HepG2 (cell line): Measurements from ENCODE around the gene RUNDC1. TPM values are rescaled to one million over a fixed set of nuclear protein-coding genes. Genes with fewer than 3 reads are reported as not detected.

ENCODE experiments used
- BRD4 ChIP-seq: sonication (generic); formaldehyde crosslinking; IDR thresholded peaks from 2 replicates; pipeline ENCODE4 v1.4.0; 2020; ENCODE audit warnings: missing genetic modification reagents
- FOXK1 ChIP-seq: sonication (generic); formaldehyde crosslinking; IDR thresholded peaks from 2 replicates; pipeline ENCODE4 v1.4.0; 2020; ENCODE audit warnings: low read depth, missing genetic modification reagents, borderline replicate concordance
- HDAC2 ChIP-seq: sonication (generic); formaldehyde crosslinking; IDR thresholded peaks from 2 replicates; pipeline ENCODE4 v1.4.0; 2020; ENCODE audit warnings: missing genetic modification reagents
- JUND ChIP-seq: sonication (generic); formaldehyde crosslinking; IDR thresholded peaks from 2 replicates; pipeline ENCODE4 v1.8.0; 2022; ENCODE audit warnings: mild to moderate bottlenecking, missing genetic modification reagents
- MAZ ChIP-seq, 2 experiments: sonication (generic) in 1 of 2; formaldehyde crosslinking in 1 of 2; IDR thresholded peaks; 2 replicates each; pipeline versions ENCODE4 v1.5.0 to v1.6.1; 2012 to 2020; ENCODE audit warnings: low read depth in 2 of 2, mild to moderate bottlenecking in 2 of 2, borderline replicate concordance in 1 of 2, improper control_type of control experiment in 1 of 2, low read length in 1 of 2, missing genetic modification reagents in 1 of 2, moderate library complexity in 1 of 2
- MED8 ChIP-seq: sonication (generic); formaldehyde crosslinking; IDR thresholded peaks from 2 replicates; pipeline ENCODE4 v1.8.1; 2023; ENCODE audit warnings: mild to moderate bottlenecking, missing genetic modification reagents; ENCODE audit not compliant: insufficient replicate concordance
- NCOA2 ChIP-seq: sonication (generic); formaldehyde crosslinking; IDR thresholded peaks from 2 replicates; pipeline ENCODE4 v1.8.0; 2022; ENCODE audit warnings: inconsistent platforms
- NFKB2 ChIP-seq: sonication (generic); formaldehyde crosslinking; IDR thresholded peaks from 2 replicates; pipeline ENCODE4 v1.4.0; 2020; ENCODE audit warnings: missing genetic modification reagents, borderline replicate concordance
- RBM39 ChIP-seq: fragments of 200-400 bp; formaldehyde crosslinking; IDR thresholded peaks from one replicate; pipeline ENCODE4 v1.6.1; 2018; ENCODE audit warnings: antibody characterized with exemption, mild to moderate bottlenecking, low read depth, low read length; ENCODE audit not compliant: poor library complexity, severe bottlenecking
- SMC3 ChIP-seq: IDR thresholded peaks from 2 replicates; pipeline ENCODE4 v1.6.1; 2011; ENCODE audit warnings: low read length, improper control_type of control experiment
- SNAI1 ChIP-seq: sonication (generic); formaldehyde crosslinking; IDR thresholded peaks from 2 replicates; pipeline ENCODE4 v1.5.0; 2020; ENCODE audit warnings: mild to moderate bottlenecking, missing genetic modification reagents, borderline replicate concordance
- SOX13 ChIP-seq, 3 experiments: fragments of 450-650 bp in 1 of 3; sonication (generic) in 1 of 3; formaldehyde crosslinking in 1 of 3; IDR thresholded peaks in 2 of 3; conservative IDR thresholded peaks in 1 of 3; 2 replicates each; pipeline versions ENCODE4 v1.5.0 to v1.6.1; 2016 to 2020; ENCODE audit warnings: antibody characterized with exemption in 1 of 3, mild to moderate bottlenecking in 1 of 3, missing compliant biosample characterization in 1 of 3, missing genetic modification reagents in 1 of 3, moderate library complexity in 1 of 3
- TP53 ChIP-seq: sonication (generic); formaldehyde crosslinking; conservative IDR thresholded peaks from 2 replicates; pipeline ENCODE4 v1.4.0; 2020; ENCODE audit warnings: missing genetic modification reagents
- YY1 ChIP-seq: IDR thresholded peaks from 2 replicates; pipeline ENCODE4 v1.6.1; 2011; ENCODE audit warnings: low read length, low read depth, moderate library complexity, mild to moderate bottlenecking; ENCODE audit not compliant: insufficient read depth, insufficient replicate concordance
- ZBTB21 ChIP-seq: sonication (generic); formaldehyde crosslinking; IDR thresholded peaks from 2 replicates; pipeline ENCODE4 v1.4.0; 2020; ENCODE audit warnings: missing genetic modification reagents
- ZFX ChIP-seq: sonication (generic); formaldehyde crosslinking; IDR thresholded peaks from 2 replicates; pipeline ENCODE4 v1.4.0; 2020; ENCODE audit warnings: mild to moderate bottlenecking, low read depth, missing genetic modification reagents, moderate library complexity
- ZMYM4 ChIP-seq: sonication (generic); formaldehyde crosslinking; IDR thresholded peaks from 2 replicates; pipeline ENCODE4 v1.8.1; 2023; ENCODE audit warnings: mild to moderate bottlenecking, missing genetic modification reagents
- ZNF253 ChIP-seq: sonication (generic); formaldehyde crosslinking; IDR thresholded peaks from 2 replicates; pipeline ENCODE4 v1.8.0; 2022; ENCODE audit warnings: mild to moderate bottlenecking, missing genetic modification reagents, borderline replicate concordance
- ZNF256 ChIP-seq: sonication (generic); formaldehyde crosslinking; conservative IDR thresholded peaks from 2 replicates; pipeline ENCODE4 v1.4.0; 2020; ENCODE audit warnings: missing genetic modification reagents
- ZNF430 ChIP-seq: sonication (generic); formaldehyde crosslinking; IDR thresholded peaks from 2 replicates; pipeline ENCODE4 v1.9.0; 2021; ENCODE audit warnings: mild to moderate bottlenecking, missing genetic modification reagents
- ZNF501 ChIP-seq: sonication (generic); formaldehyde crosslinking; IDR thresholded peaks from 2 replicates; pipeline ENCODE4 v1.5.1; 2020; ENCODE audit warnings: mild to moderate bottlenecking, moderate library complexity, missing genetic modification reagents
- ZNF510 ChIP-seq: sonication (generic); formaldehyde crosslinking; IDR thresholded peaks from 2 replicates; pipeline ENCODE4 v1.4.0; 2020; ENCODE audit warnings: low read depth, mild to moderate bottlenecking, missing genetic modification reagents
- ZNF589 ChIP-seq: sonication (generic); formaldehyde crosslinking; conservative IDR thresholded peaks from 2 replicates; pipeline ENCODE4 v1.8.0; 2022; ENCODE audit warnings: mild to moderate bottlenecking, moderate library complexity, missing genetic modification reagents
- ZNF7 ChIP-seq: IDR thresholded peaks from 2 replicates; pipeline ENCODE4 v1.6.1; 2016; ENCODE audit warnings: missing biosample characterization, missing genetic modification reagents
- ZNF746 ChIP-seq: sonication (generic); formaldehyde crosslinking; IDR thresholded peaks from 2 replicates; pipeline ENCODE4 v1.8.0; 2022; ENCODE audit warnings: mild to moderate bottlenecking, missing genetic modification reagents
- polyA plus RNA-seq, 8 experiments: library from polyadenylated mRNA; depleted of rRNA in 3 of 8; stranded (reverse) in 7 of 8; unstranded in 1 of 8; fragments of >200 nt; fragmentation: Illumina TruSeq in 4 of 8; extraction: Trizol in 4 of 8; gene quantifications; 2 replicates each; pipeline versions ENCODE4 v1.2.1 to v1.2.3, GENCODE V29; 2011 to 2016; ENCODE audit warnings: low read depth in 4 of 8, missing spikeins in 1 of 8, mixed read lengths in 1 of 8; ENCODE audit not compliant: insufficient read depth in 1 of 8
- total RNA-seq, 5 experiments: library from RNA; depleted of rRNA; stranded (reverse); fragments of >200 nt; fragmentation: Illumina TruSeq; extraction: Trizol; gene quantifications; 2 replicates each; pipeline ENCODE4 v1.2.3, GENCODE V29; 2016; ENCODE audit warnings: low read depth in 1 of 5
- TF ChIP-seq, protein P1 (sequence below): sonication (generic); formaldehyde crosslinking; IDR thresholded peaks from 2 replicates; pipeline ENCODE4 v1.5.0; 2020; ENCODE audit warnings: missing genetic modification reagents
- TF ChIP-seq, protein P2 (sequence below): sonication (generic); formaldehyde crosslinking; IDR thresholded peaks from 2 replicates; pipeline ENCODE4 v1.5.0; 2020; ENCODE audit warnings: missing genetic modification reagents

RUNDC1 gene
- total and polyA plus RNA-seq, 2 of the 13 experiments (the other 11 are each of a cell fraction or from before 2014, with no cell fraction given): 10.3 to 11.4 TPM

DNA sequence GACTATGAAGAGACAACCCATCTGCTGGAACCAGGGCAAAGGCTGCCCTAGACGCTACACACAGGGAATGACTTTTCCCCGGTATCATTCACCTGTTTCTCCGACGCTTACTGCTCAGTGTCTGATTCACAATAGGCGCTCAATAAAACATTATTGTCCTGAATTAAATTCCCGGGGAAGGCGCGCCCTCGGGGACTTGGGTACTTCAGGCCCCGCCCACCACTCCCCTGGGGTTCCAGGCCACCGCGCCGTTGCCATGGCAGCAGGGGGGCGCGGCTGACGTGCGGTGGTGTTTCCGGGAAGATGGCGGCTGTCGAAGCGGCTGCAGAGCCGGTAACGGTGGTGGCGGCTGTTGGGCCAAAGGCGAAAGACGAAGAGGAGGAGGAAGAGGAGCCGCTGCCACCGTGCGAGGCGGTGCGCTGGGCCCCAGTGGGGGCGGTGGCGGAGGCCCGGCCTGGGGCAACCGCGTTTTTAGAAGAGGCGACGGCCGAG, at the start of gene RUNDC1 (continued):
- TF ChIP-seq SMC3 (no peak), MED8 (no peak), HDAC2 (CRISPR knock-in tag) (peak; percentile 38), RBM39 (peak; percentile 78), MAZ (IDR thresholded peaks at IDR 0.05; ENCODE audit: borderline replicate concordance, low read depth, low read length) (peak; percentile 69; the same call in 1 of the 2 replicates), MAZ (CRISPR knock-in tag; IDR thresholded peaks at IDR 0.05; ENCODE audit: low read depth) (no peak), ZNF256 (CRISPR knock-in tag) (no peak), TP53 (CRISPR knock-in tag) (0 out of 2 replicates have a peak, but pooled peaks have one; percentile 0), ZNF589 (CRISPR knock-in tag) (0 out of 2 replicates have a peak, but pooled peaks have one; percentile 49), ZNF430 (CRISPR knock-in tag) (peak; percentile 70; the same call in 1 of the 2 replicates), ZNF7 (CRISPR knock-in tag) (0 out of 2 replicates have a peak, but pooled peaks have one; percentile 6), NCOA2 (CRISPR knock-in tag) (0 out of 2 replicates have a peak, but pooled peaks have one; percentile 21), ZMYM4 (CRISPR knock-in tag) (peak; percentile 62; the same call in 1 of the 2 replicates), SNAI1 (no peak), FOXK1 (peak; percentile 41; the same call in 1 of the 2 replicates), ZFX (peak; percentile 73; the same call in 1 of the 2 replicates), YY1 (peak; percentile 97), JUND (CRISPR knock-in tag) (no peak), ZNF501 (peak; percentile 50; the same call in 1 of the 2 replicates), SOX13 (IDR thresholded peaks at IDR 0.05) (0 out of 2 replicates have a peak, but pooled peaks have one; percentile 49), SOX13 (CRISPR knock-in tag; conservative IDR thresholded peaks at IDR 0.05 in 1 of 2, IDR thresholded peaks at IDR 0.05 in 1 of 2) (no peak; a peak in 1 of 4 replicates), ZNF510 (CRISPR knock-in tag) (0 out of 2 replicates have a peak, but pooled peaks have one; percentile 4), BRD4 (CRISPR knock-in tag) (peak; percentile 71), NFKB2 (CRISPR knock-in tag) (peak; percentile 10; the same call in 1 of the 2 replicates), ZNF253 (no peak), ZBTB21 (peak; percentile 24; the same call in 1 of the 2 replicates), ZNF746 (CRISPR knock-in tag) (0 out of 2 replicates have a peak, but pooled peaks have one; percentile 5)
- TF ChIP-seq, protein P1, sequence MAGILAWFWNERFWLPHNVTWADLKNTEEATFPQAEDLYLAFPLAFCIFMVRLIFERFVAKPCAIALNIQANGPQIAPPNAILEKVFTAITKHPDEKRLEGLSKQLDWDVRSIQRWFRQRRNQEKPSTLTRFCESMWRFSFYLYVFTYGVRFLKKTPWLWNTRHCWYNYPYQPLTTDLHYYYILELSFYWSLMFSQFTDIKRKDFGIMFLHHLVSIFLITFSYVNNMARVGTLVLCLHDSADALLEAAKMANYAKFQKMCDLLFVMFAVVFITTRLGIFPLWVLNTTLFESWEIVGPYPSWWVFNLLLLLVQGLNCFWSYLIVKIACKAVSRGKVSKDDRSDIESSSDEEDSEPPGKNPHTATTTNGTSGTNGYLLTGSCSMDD (CRISPR knock-in tag): no peak
- TF ChIP-seq, protein P2, sequence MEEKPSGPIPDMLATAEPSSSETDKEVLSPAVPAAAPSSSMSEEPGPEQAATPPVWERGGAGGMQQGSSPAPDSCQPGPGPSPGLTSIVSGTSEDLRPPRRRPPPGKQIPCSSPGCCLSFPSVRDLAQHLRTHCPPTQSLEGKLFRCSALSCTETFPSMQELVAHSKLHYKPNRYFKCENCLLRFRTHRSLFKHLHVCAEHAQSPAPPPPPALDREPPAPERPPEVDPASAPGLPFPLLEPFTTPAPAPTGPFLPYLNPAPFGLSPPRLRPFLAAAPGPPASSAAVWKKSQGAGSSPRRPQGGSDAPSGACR (CRISPR knock-in tag): 0 out of 2 replicates have a peak, but pooled peaks have one; percentile 60
